A172 (cell line): ENCODE results near the gene CHD6. TPM values are rescaled to one million over a fixed set of nuclear protein-coding genes. Genes with fewer than 3 reads are reported as not detected.
A peak's percentile ranks its signal among the peaks of the same experiment; 100 is the strongest.

Experiments
- DNase-seq: peaks from one replicate; pipeline ENCODE4 v3.0.0-alpha.2; 2015; ENCODE audit warnings: low spot score
- total RNA-seq: library from RNA; depleted of rRNA; stranded (reverse); fragments of >200 nt; shearing (Covaris generic); gene quantifications from 2 replicates; pipeline ENCODE4 v1.2.3, GENCODE V29; 2014

Gene CHD6
- total RNA-seq, 1 experiment from 2014 or later, result 17.0 TPM

GRCh38 chr20:41509316-41510200 is 108.6 kb downstream of the CHD6 start:
- no peak for DNase-seq

- no peak for DNase-seq
These were observed 109.8 kb downstream of the CHD6 start for GRCh38 chr20:41508335-41508734.

- no peak for DNase-seq
These were observed 110.3 kb downstream of the CHD6 start for GRCh38 chr20:41507851-41508250.

- no peak for DNase-seq
These were observed 110.7 kb downstream of the CHD6 start for GRCh38 chr20:41507436-41507835.

- DNase-seq, result no peak
These were observed 111.8 kb downstream of the CHD6 start for GRCh38 chr20:41506192-41506915.

- no peak for DNase-seq
These were observed 113.0 kb downstream of the CHD6 start for GRCh38 chr20:41505184-41505583.

- no peak for DNase-seq
These were observed 116.8 kb downstream of the CHD6 start for GRCh38 chr20:41501376-41501775.

- no peak for DNase-seq
These were observed 118.0 kb downstream of the CHD6 start for GRCh38 chr20:41499961-41500725.

GRCh38 chr20:41499064-41499463 is 119.1 kb downstream of the CHD6 start:
- no peak for DNase-seq

GRCh38 chr20:41497186-41497895 is 120.8 kb downstream of the CHD6 start:
- no peak for DNase-seq

GRCh38 chr20:41494451-41494850 is 123.7 kb downstream of the CHD6 start:
- DNase-seq, result no peak

GRCh38 chr20:41483553-41483930 is 134.6 kb downstream of the CHD6 start:
- DNase-seq, result peak; percentile 73

- DNase-seq, result peak; percentile 93
These were observed 135.3 kb downstream of the CHD6 start for GRCh38 chr20:41482647-41483552.

- DNase-seq, result no peak
These were observed 138.0 kb downstream of the CHD6 start for GRCh38 chr20:41480054-41480770.

GRCh38 chr20:41479113-41479512 is 139.1 kb downstream of the CHD6 start:
- DNase-seq, result no peak

GRCh38 chr20:41478026-41478425 is 140.2 kb downstream of the CHD6 start:
- no peak for DNase-seq

GRCh38 chr20:41476446-41476845 is 141.7 kb downstream of the CHD6 start:
- no peak for DNase-seq

- peak; percentile 95 for DNase-seq
These were observed 142.2 kb downstream of the CHD6 start for GRCh38 chr20:41476013-41476441.

GRCh38 chr20:41475503-41475902 is 142.7 kb downstream of the CHD6 start:
- peak; percentile 10 for DNase-seq
